ENCODE data around the gene GRK5. TPM values are rescaled to one million over a fixed set of nuclear protein-coding genes. Genes with fewer than 3 reads are reported as not detected.

Gene GRK5
- total RNA-seq, 2 donors from 2014 or later = 4.8 to 10.6 TPM

DNA sequence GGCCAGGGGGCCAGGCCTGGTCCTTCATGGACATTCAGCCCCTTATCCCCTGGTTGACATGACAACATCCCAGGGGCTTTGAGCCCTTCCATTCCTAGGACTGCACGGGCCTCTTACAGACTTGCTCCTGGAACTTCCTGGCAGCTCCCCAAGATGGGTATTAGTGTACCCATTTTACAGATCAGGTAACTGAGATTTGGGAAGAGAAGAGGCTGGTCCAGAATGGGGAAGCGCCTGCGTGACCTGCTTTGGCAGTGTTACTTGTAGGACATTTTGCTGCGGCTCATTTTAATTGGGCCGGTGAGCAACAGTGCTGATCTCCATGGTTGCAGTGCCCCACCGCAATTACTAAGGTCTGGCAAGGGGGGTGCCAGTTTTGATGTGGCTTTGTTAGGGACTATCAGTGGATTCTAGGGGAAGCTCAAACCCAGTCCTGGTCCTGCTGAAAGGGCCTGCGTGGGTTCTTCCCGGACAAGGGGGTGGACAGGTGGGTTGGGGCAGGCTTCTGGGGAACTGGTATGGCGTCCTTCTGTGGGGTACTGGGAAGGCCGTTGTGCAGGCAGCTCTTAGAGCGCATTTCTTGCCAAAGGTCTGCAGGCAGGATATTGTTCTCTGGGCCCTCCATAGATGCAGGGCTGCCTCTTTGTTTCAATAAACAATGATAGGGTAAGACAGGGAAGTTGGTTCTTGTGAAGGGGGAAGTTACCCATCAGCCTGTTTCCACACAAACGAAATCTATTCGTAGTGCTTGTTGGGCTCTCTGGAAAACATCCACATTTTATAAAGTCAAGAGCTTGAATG lies 197.5 kb downstream of the GRK5 start:
- Histone ChIP-seq H3K36me3 (no peaks in the 10 kb centered on the region), H3K27me3 (replicated peaks; ENCODE audit: insufficient read depth) (no peaks in the 10 kb centered on the region), H3K4me1 (replicated peaks) (no peaks in the 10 kb centered on the region), H3K27ac (peak overlapping the region in 1 of 2 donors; percentile 19), H3K4me3 (no peak overlapping the region), H3K9me3 (no peaks in the 10 kb centered on the region)
- intact Hi-C loops (cut with DNase I) = no loop called here
- TF ChIP-seq, protein P1, sequence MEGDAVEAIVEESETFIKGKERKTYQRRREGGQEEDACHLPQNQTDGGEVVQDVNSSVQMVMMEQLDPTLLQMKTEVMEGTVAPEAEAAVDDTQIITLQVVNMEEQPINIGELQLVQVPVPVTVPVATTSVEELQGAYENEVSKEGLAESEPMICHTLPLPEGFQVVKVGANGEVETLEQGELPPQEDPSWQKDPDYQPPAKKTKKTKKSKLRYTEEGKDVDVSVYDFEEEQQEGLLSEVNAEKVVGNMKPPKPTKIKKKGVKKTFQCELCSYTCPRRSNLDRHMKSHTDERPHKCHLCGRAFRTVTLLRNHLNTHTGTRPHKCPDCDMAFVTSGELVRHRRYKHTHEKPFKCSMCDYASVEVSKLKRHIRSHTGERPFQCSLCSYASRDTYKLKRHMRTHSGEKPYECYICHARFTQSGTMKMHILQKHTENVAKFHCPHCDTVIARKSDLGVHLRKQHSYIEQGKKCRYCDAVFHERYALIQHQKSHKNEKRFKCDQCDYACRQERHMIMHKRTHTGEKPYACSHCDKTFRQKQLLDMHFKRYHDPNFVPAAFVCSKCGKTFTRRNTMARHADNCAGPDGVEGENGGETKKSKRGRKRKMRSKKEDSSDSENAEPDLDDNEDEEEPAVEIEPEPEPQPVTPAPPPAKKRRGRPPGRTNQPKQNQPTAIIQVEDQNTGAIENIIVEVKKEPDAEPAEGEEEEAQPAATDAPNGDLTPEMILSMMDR (IDR thresholded peaks at IDR 0.05) = no peak
- TF ChIP-seq POLR2AphosphoS5 (IDR thresholded peaks at IDR 0.05) = no peak
- TF ChIP-seq POLR2A (IDR thresholded peaks at IDR 0.05) = no peak
- WGBS = 80% methylated on average over 13 of the region's 13 CpGs
- DNase-seq (ENCODE audit: low spot score) = no peak

DNA sequence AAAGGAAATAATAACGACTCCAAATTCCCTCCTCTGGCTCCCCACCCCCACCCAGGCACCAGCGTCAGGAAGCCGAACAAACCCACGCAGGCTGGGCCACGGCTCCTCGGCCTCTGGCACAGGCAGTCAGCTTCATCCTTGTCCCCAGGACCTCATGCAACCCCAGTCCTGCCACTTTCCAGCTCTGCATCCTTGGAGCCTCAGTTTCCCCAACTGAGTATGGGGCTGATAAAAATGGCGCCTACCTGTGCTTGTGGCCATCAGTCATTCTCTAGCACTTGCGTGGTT lies 198.1 kb downstream of the GRK5 start:
- WGBS = 78% methylated on average over 8 of the region's 8 CpGs
- Histone ChIP-seq H3K4me3 (no peak overlapping the region), H3K36me3 (no peaks in the 10 kb centered on the region), H3K4me1 (replicated peaks) (no peaks in the 10 kb centered on the region), H3K27ac (no peak overlapping the region), H3K9me3 (no peaks in the 10 kb centered on the region), H3K27me3 (replicated peaks; ENCODE audit: insufficient read depth) (no peaks in the 10 kb centered on the region)
- TF ChIP-seq, protein P1 (IDR thresholded peaks at IDR 0.05) = no peak
- no peak for TF ChIP-seq POLR2AphosphoS5 (IDR thresholded peaks at IDR 0.05)
- TF ChIP-seq POLR2A (IDR thresholded peaks at IDR 0.05) = no peak
- no peak for DNase-seq (ENCODE audit: low spot score)
- intact Hi-C loops (cut with DNase I) = no loop called here

DNA sequence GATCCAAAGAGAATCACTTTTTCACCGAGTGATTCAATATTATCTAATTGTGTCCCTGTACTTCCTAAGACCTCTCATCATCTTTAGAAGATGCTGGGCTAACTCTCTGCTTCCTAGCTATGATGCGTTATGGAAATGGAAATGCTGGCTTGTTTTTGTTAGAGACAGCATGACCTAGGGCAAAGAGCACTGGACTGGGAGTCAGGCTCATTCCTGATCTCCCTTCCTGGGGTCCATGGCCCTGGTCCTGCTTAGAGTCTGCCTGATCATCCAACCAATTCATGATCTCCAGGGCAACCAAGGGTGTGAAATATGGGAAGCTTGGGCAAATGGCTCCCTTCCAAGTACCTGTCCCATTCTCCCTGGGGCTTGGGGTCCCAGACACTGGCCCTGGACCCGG lies 198.8 kb downstream of the GRK5 start:
- H3K4me1 ChIP-seq (replicated peaks) = no peaks in the 10 kb centered on the region
- WGBS = 95% methylated on average over 3 of the region's 3 CpGs
- no peaks in the 10 kb centered on the region for H3K27me3 ChIP-seq (replicated peaks; ENCODE audit: insufficient read depth)
- H3K4me3 ChIP-seq = no peak overlapping the region
- intact Hi-C loops (cut with DNase I) = no loop called here
- no peak for DNase-seq (ENCODE audit: low spot score)
- no peaks in the 10 kb centered on the region for H3K36me3 ChIP-seq
- H3K9me3 ChIP-seq = no peaks in the 10 kb centered on the region
- no peak overlapping the region for H3K27ac ChIP-seq
- TF ChIP-seq POLR2A (IDR thresholded peaks at IDR 0.05) (no peak), POLR2AphosphoS5 (IDR thresholded peaks at IDR 0.05) (no peak)
- TF ChIP-seq, protein P1 (IDR thresholded peaks at IDR 0.05) = no peak

DNA sequence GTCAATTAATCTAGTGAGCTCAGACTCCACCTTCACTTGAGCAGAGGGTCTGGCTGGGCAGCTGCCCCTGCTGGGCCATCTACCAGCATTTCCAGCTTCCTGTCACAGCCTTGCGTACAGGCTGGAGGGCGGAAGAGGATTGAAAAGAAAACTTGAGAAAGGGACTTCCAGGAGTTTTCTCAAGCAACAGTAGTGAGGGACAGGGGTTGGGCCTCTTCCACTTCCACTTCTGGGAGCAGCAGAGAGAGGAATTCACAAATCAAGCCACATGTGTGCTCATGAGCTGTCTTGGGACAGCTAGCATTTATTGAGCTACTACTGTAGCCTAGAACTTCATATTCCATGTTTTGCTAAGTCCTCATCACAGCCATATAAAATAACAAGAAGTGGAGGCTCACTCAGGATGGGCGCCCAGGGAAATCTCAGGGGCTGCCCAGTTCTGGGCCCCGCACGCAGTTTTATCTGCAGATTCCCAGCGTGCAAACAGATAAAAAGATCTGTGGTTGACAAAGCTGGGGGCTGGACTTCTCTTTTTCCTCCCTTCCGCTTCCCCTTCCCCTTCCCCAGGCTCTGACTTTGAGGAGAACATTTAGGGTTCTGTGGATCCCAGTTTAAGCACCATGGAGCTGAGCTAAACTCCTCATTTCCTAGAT lies 199.4 kb downstream of the GRK5 start:
- H3K27me3 ChIP-seq (replicated peaks; ENCODE audit: insufficient read depth) = no peaks in the 10 kb centered on the region
- no peak overlapping the region for H3K27ac ChIP-seq
- no peaks in the 10 kb centered on the region for H3K36me3 ChIP-seq
- intact Hi-C loops (cut with DNase I) = no loop called here
- WGBS = 88% methylated on average over 7 of the region's 7 CpGs
- DNase-seq (ENCODE audit: low spot score) = no peak
- H3K9me3 ChIP-seq = no peaks in the 10 kb centered on the region
- H3K4me3 ChIP-seq = no peak overlapping the region
- no peaks in the 10 kb centered on the region for H3K4me1 ChIP-seq (replicated peaks)
- TF ChIP-seq POLR2A (IDR thresholded peaks at IDR 0.05) (no peak), POLR2AphosphoS5 (IDR thresholded peaks at IDR 0.05) (no peak)
- TF ChIP-seq, protein P1 (IDR thresholded peaks at IDR 0.05) = no peak

All from prostate gland (tissue), 2 donors.